CD4-positive, alpha-beta T cell treated with Interleukin-15 for 1 hour (primary cell): ENCODE results near the gene KRT20.

Source experiments
- DNase-seq: peaks from one replicate; pipeline ENCODE4 v3.0.0-alpha.2; 2020

Gene KRT20

GRCh38 chr17:40850293-40850972 is 34.6 kb downstream of the KRT20 start:
- DNase-seq, result no peak

GRCh38 chr17:40849723-40850122 is 35.3 kb downstream of the KRT20 start:
- no peak for DNase-seq

- no peak for DNase-seq
These were observed 36.3 kb downstream of the KRT20 start for GRCh38 chr17:40848583-40849235.

GRCh38 chr17:40846515-40847144 is 38.4 kb downstream of the KRT20 start:
- DNase-seq, result no peak

- DNase-seq, result no peak
These were observed 40.4 kb downstream of the KRT20 start for GRCh38 chr17:40844671-40845107.

GRCh38 chr17:40843242-40843641 is 41.8 kb downstream of the KRT20 start:
- DNase-seq, result no peak

- DNase-seq, result no peak
These were observed 43.8 kb downstream of the KRT20 start for GRCh38 chr17:40841246-40841645.

- no peak for DNase-seq
These were observed 45.8 kb downstream of the KRT20 start for GRCh38 chr17:40839194-40839593.

GRCh38 chr17:40836020-40836419 is 49.0 kb downstream of the KRT20 start:
- no peak for DNase-seq

GRCh38 chr17:40833882-40834281 is 51.2 kb downstream of the KRT20 start:
- no peak for DNase-seq

- DNase-seq, result no peak
These were observed 52.2 kb downstream of the KRT20 start for GRCh38 chr17:40832840-40833239.

GRCh38 chr17:40830085-40830776 is 54.8 kb downstream of the KRT20 start:
- DNase-seq, result no peak

- no peak for DNase-seq
These were observed 56.5 kb downstream of the KRT20 start for GRCh38 chr17:40828454-40829044.

- DNase-seq, result no peak
These were observed 57.1 kb downstream of the KRT20 start for GRCh38 chr17:40827746-40828453.
